HEK293 (cell line): Measurements from ENCODE around the gene CEP41.
A peak's percentile ranks its signal among the peaks of the same experiment; 100 is the strongest.

Experiments
- BCL11B ChIP-seq: fragments of 450-650 bp; formaldehyde crosslinking; IDR thresholded peaks from 2 replicates; pipeline ENCODE4 v1.5.1; 2016; ENCODE audit warnings: low read depth, missing biosample characterization, missing genetic modification characterization
- KLF7 ChIP-seq: fragments of 450-650 bp; formaldehyde crosslinking; IDR thresholded peaks from 2 replicates; pipeline ENCODE4 v1.5.1; 2016; ENCODE audit warnings: missing biosample characterization, missing genetic modification characterization, borderline replicate concordance
- MZF1 ChIP-seq: fragments of 450-650 bp; formaldehyde crosslinking; IDR thresholded peaks from 2 replicates; pipeline ENCODE4 v1.5.1; 2017; ENCODE audit warnings: missing biosample characterization, missing genetic modification characterization, borderline replicate concordance
- PRDM2 ChIP-seq: fragments of 450-650 bp; formaldehyde crosslinking; IDR thresholded peaks from 2 replicates; pipeline ENCODE4 v1.5.1; 2016; ENCODE audit warnings: missing biosample characterization, missing genetic modification characterization, borderline replicate concordance
- PRDM4 ChIP-seq: fragments of 450-650 bp; formaldehyde crosslinking; IDR thresholded peaks from 2 replicates; pipeline ENCODE4 v1.5.1; 2017; ENCODE audit warnings: missing biosample characterization, missing genetic modification characterization
- SALL2 ChIP-seq: fragments of 450-650 bp; formaldehyde crosslinking; IDR thresholded peaks from 2 replicates; pipeline ENCODE4 v1.5.0; 2017; ENCODE audit warnings: missing biosample characterization, mild to moderate bottlenecking, missing genetic modification characterization, borderline replicate concordance
- SCRT2 ChIP-seq: fragments of 450-650 bp; formaldehyde crosslinking; IDR thresholded peaks from 2 replicates; pipeline ENCODE4 v1.5.1; 2016; ENCODE audit warnings: missing biosample characterization, missing genetic modification characterization
- TSHZ1 ChIP-seq: fragments of 450-650 bp; formaldehyde crosslinking; IDR thresholded peaks from 2 replicates; pipeline ENCODE4 v1.5.1; 2016; ENCODE audit warnings: missing biosample characterization, missing genetic modification characterization, borderline replicate concordance
- YY2 ChIP-seq: fragments of 450-650 bp; formaldehyde crosslinking; IDR thresholded peaks from 2 replicates; pipeline ENCODE4 v1.5.1; 2016; ENCODE audit warnings: missing biosample characterization, missing genetic modification characterization
- ZBTB21 ChIP-seq: fragments of 450-650 bp; formaldehyde crosslinking; IDR thresholded peaks from 2 replicates; pipeline ENCODE4 v1.5.1; 2017; ENCODE audit warnings: missing biosample characterization, missing genetic modification characterization
- ZFHX2 ChIP-seq: fragments of 450-650 bp; formaldehyde crosslinking; conservative IDR thresholded peaks from 2 replicates; pipeline ENCODE4 v1.5.1; 2016; ENCODE audit warnings: missing biosample characterization, missing genetic modification characterization
- ZFP41 ChIP-seq: fragments of 450-650 bp; formaldehyde crosslinking; IDR thresholded peaks from 2 replicates; pipeline ENCODE4 v1.5.1; 2016; ENCODE audit warnings: missing biosample characterization, missing genetic modification characterization, borderline replicate concordance
- ZNF16 ChIP-seq: fragments of 450-650 bp; formaldehyde crosslinking; IDR thresholded peaks from 2 replicates; pipeline ENCODE4 v1.5.1; 2016; ENCODE audit warnings: low read depth, missing biosample characterization, missing genetic modification characterization
- ZNF23 ChIP-seq: fragments of 450-650 bp; formaldehyde crosslinking; IDR thresholded peaks from 2 replicates; pipeline ENCODE4 v1.5.1; 2016; ENCODE audit warnings: missing biosample characterization, missing genetic modification characterization, borderline replicate concordance
- ZNF280C ChIP-seq: fragments of 450-650 bp; formaldehyde crosslinking; IDR thresholded peaks from 2 replicates; pipeline ENCODE4 v1.5.1; 2016; ENCODE audit warnings: missing biosample characterization, missing genetic modification characterization
- ZNF324 ChIP-seq: fragments of 450-650 bp; formaldehyde crosslinking; IDR thresholded peaks from 2 replicates; pipeline ENCODE4 v1.5.1; 2016; ENCODE audit warnings: missing biosample characterization, missing genetic modification characterization
- ZNF350 ChIP-seq: fragments of 450-650 bp; formaldehyde crosslinking; IDR thresholded peaks from 2 replicates; pipeline ENCODE4 v1.5.0; 2017; ENCODE audit warnings: missing biosample characterization, mild to moderate bottlenecking, missing genetic modification characterization
- ZNF366 ChIP-seq: fragments of 450-650 bp; formaldehyde crosslinking; conservative IDR thresholded peaks from 2 replicates; pipeline ENCODE4 v1.5.1; 2016; ENCODE audit warnings: missing biosample characterization, missing genetic modification characterization
- ZNF510 ChIP-seq: fragments of 450-650 bp; formaldehyde crosslinking; IDR thresholded peaks from 2 replicates; pipeline ENCODE4 v1.5.1; 2018; ENCODE audit warnings: mild to moderate bottlenecking, missing genetic modification characterization, missing biosample characterization; ENCODE audit not compliant: insufficient replicate concordance
- ZNF548 ChIP-seq: fragments of 450-650 bp; formaldehyde crosslinking; IDR thresholded peaks from 2 replicates; pipeline ENCODE4 v1.5.1; 2016; ENCODE audit warnings: missing biosample characterization, missing genetic modification characterization
- ZNF670 ChIP-seq: fragments of 450-650 bp; formaldehyde crosslinking; IDR thresholded peaks from 2 replicates; pipeline ENCODE4 v1.5.1; 2016; ENCODE audit warnings: missing biosample characterization, missing genetic modification characterization, low read depth
- ZSCAN16 ChIP-seq: fragments of 450-650 bp; formaldehyde crosslinking; IDR thresholded peaks from 2 replicates; pipeline ENCODE4 v1.5.1; 2016; ENCODE audit warnings: missing biosample characterization, missing genetic modification characterization
- ZXDB ChIP-seq: fragments of 450-650 bp; formaldehyde crosslinking; IDR thresholded peaks from 2 replicates; pipeline ENCODE4 v1.5.1; 2016; ENCODE audit warnings: missing biosample characterization, missing genetic modification characterization

The CEP41 gene

GRCh38 chr7:130365511-130366441 is 75.0 kb downstream of the CEP41 start (continued):
- TF ChIP-seq TSHZ1 (tag by site-specific recombination): peak; percentile 22; the same call in 1 of the 2 replicates
- TF ChIP-seq ZNF16 (tag by site-specific recombination): no peak
- TF ChIP-seq ZNF324: no peak
- no peak for TF ChIP-seq ZNF670
- TF ChIP-seq KLF7 (tag by site-specific recombination): no peak
- TF ChIP-seq SCRT2 (tag by site-specific recombination): peak; percentile 99
- TF ChIP-seq BCL11B (tag by site-specific recombination): no peak
- TF ChIP-seq PRDM2: no peak
- no peak for TF ChIP-seq ZNF350 (tag by site-specific recombination)
- TF ChIP-seq ZFHX2 (tag by site-specific recombination): peak; percentile 47
- no peak for TF ChIP-seq ZNF548
- TF ChIP-seq SALL2 (tag by site-specific recombination): no peak
- no peak for TF ChIP-seq ZBTB21
- TF ChIP-seq MZF1: no peak
- TF ChIP-seq ZNF510 (tag by site-specific recombination): no peak
- TF ChIP-seq PRDM4 (tag by site-specific recombination): no peak
- peak; percentile 62 for TF ChIP-seq ZXDB (tag by site-specific recombination)
- no peak for TF ChIP-seq ZSCAN16 (tag by site-specific recombination)
- TF ChIP-seq ZNF366 (tag by site-specific recombination): peak; percentile 81
- TF ChIP-seq YY2 (tag by site-specific recombination): no peak
- no peak for TF ChIP-seq ZNF280C (tag by site-specific recombination)
- TF ChIP-seq ZFP41 (tag by site-specific recombination): no peak
- TF ChIP-seq ZNF23 (tag by site-specific recombination): no peak
